ENCODE measurements around the gene C1QTNF5. TPM values are rescaled to one million over a fixed set of nuclear protein-coding genes. Genes with fewer than 3 reads are reported as not detected.

The C1QTNF5 gene
- total and polyA plus RNA-seq, 2 of the 8 experiments (the other 6 are each of a cell fraction or from before 2014, with no cell fraction given), result 2.2 to 2.7 TPM

DNA sequence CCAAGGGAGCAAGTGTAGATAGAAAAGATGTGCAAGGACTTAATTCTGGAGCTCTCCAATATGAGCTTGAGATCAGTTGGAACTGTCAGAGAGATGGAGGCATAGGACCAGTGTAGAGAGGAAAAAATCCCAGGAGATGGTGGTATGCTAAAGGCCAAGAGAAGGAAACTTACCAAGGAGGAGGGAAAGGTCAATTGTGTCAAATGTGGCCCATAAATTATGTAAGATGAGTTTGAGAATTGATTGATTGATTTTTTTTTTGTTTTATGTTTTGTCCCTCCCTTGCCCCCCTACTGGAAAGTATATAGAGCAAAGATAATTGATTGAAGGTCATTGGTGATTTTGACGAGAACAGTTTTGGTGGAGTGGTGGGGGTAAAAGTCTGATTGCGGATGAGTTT lies 43.6 kb upstream of the C1QTNF5 start:
- no peak for FAIRE-seq
- H3K4ac ChIP-seq (replicated peaks; ENCODE audit: insufficient read length, low read depth, low read length), result no peak overlapping the region
- TF ChIP-seq RFX5 (IDR thresholded peaks at IDR 0.05; ENCODE audit: borderline replicate concordance, low read depth, low read length) (no peak), RAD21 (IDR thresholded peaks at IDR 0.05 in 1 of 2, conservative IDR thresholded peaks at IDR 0.05 in 1 of 2; ENCODE audit: low read depth in 2 of 2, low read length in 2 of 2) (peak; percentile 2 to 5; a peak in 1 of 4 replicates)

More for the DNA sequence above, 43.6 kb upstream of the C1QTNF5 start:
- peaks cover 12% of the 10 kb centered on the region for H3K23me2 ChIP-seq (ENCODE audit: low read depth, low read length)
- no peak overlapping the region for H4K5ac ChIP-seq (ENCODE audit: insufficient read length, low read depth, low read length)
- DNase-seq (ENCODE audit: low read depth in 1 of 2, low spot score in 2 of 2), result no peak
- H3K9ac ChIP-seq (replicated peaks in 1 of 4; ENCODE audit: extremely low read depth in 1 of 4, low read depth in 3 of 4, low read length in 3 of 4), result no peak overlapping the region
- H3K14ac ChIP-seq (ENCODE audit: insufficient read length), result no peak overlapping the region
- H2BK5ac ChIP-seq (ENCODE audit: low read depth, low read length), result no peak overlapping the region
- no peaks in the 10 kb centered on the region for H3K79me2 ChIP-seq (ENCODE audit: control insufficient read depth in 1 of 2, insufficient read depth in 2 of 2, low read length in 2 of 2)
- no peak overlapping the region for H3K23ac ChIP-seq (ENCODE audit: insufficient read length)
- no peak overlapping the region for H2AK5ac ChIP-seq (ENCODE audit: low read depth, low read length)
- no peak overlapping the region for H4K91ac ChIP-seq (replicated peaks; ENCODE audit: insufficient read length, low read length)
- no peak overlapping the region for H3K4me3 ChIP-seq (ENCODE audit: extremely low read depth in 1 of 4, insufficient read depth in 2 of 4, low read depth in 3 of 4, low read length in 4 of 4)
- H3K4me1 ChIP-seq (replicated peaks in 1 of 4; ENCODE audit: control insufficient read depth in 3 of 4, insufficient read depth in 4 of 4, low read length in 3 of 4), result peaks cover 0 to 13% (median 10%) of the 10 kb centered on the region in 4 experiments; a peak in 6 of 7 replicates
- POLR2A ChIA-PET (ENCODE audit: partially characterized antibody), result no interaction called here
- H3K27ac ChIP-seq (ENCODE audit: low read depth, low read length), result no peak overlapping the region
- H2AFZ ChIP-seq (ENCODE audit: low read length), result no peak overlapping the region
- no peak overlapping the region for H2BK120ac ChIP-seq (replicated peaks; ENCODE audit: low read depth, low read length)
- no peaks in the 10 kb centered on the region for H3K36me3 ChIP-seq (ENCODE audit: control insufficient read depth in 2 of 4, insufficient read depth in 4 of 4, low read length in 3 of 4)
- H4K20me1 ChIP-seq (replicated peaks in 1 of 2; ENCODE audit: control insufficient read depth in 1 of 2, insufficient read depth in 2 of 2, low read length in 2 of 2), result no peaks in the 10 kb centered on the region
- H3K56ac ChIP-seq (replicated peaks; ENCODE audit: insufficient read length, low read depth, low read length), result no peak overlapping the region
- H2BK20ac ChIP-seq (ENCODE audit: low read length), result no peak overlapping the region
- H3K27me3 ChIP-seq (replicated peaks in 1 of 4; ENCODE audit: control insufficient read depth in 3 of 4, extremely low read depth in 1 of 4, insufficient read depth in 3 of 4, low read length in 3 of 4), result peaks cover 0 to 12% (median 8%) of the 10 kb centered on the region in 4 experiments; a peak in 6 of 7 replicates
- 91 to 100% methylated on average over 1 to 2 of the region's 2 CpGs for WGBS, 2 experiments (ENCODE audit: extremely low coverage in 1 of 2, insufficient coverage in 1 of 2, insufficient read length in 1 of 2, insufficient replicate concordance in 2 of 2, low coverage in 1 of 2, low lambda C conversion rate in 2 of 2, missing lambda C conversion rate in 1 of 2)
- no peak overlapping the region for H3K4me2 ChIP-seq (ENCODE audit: insufficient read depth in 1 of 2, low read depth in 2 of 2, low read length in 2 of 2)
- no peaks in the 10 kb centered on the region for H3K79me1 ChIP-seq (ENCODE audit: low read depth, low read length)
- no peak overlapping the region for H2BK15ac ChIP-seq (ENCODE audit: low read length)
- no peak overlapping the region for H3K18ac ChIP-seq (ENCODE audit: extremely low read depth, low read length)
- H3K9me3 ChIP-seq (ENCODE audit: insufficient read depth in 2 of 2, low read depth in 1 of 2, low read length in 1 of 2), result no peaks in the 10 kb centered on the region
- H2BK12ac ChIP-seq (ENCODE audit: low read depth, low read length), result no peak overlapping the region
- CTCF ChIA-PET (ENCODE audit: partially characterized antibody), result interaction anchor here (0.6 to 26.3 kb wide), 12 partner anchors 9 to 199 kb away, joined by 3 to 474 read pairs (median 5); partner anchors contain the start of genes C1QTNF5 and MFRP
- no peak overlapping the region for H4K8ac ChIP-seq (ENCODE audit: extremely low read depth, insufficient read depth, low read length)

Data from H1 (cell line).